ENCODE data around the gene RBM15. TPM values are rescaled to one million over a fixed set of nuclear protein-coding genes. Genes with fewer than 3 reads are reported as not detected.

The RBM15 gene
- total and polyA plus RNA-seq, 10 donors: 3.6 to 63.7 (median 37.5) TPM

DNA sequence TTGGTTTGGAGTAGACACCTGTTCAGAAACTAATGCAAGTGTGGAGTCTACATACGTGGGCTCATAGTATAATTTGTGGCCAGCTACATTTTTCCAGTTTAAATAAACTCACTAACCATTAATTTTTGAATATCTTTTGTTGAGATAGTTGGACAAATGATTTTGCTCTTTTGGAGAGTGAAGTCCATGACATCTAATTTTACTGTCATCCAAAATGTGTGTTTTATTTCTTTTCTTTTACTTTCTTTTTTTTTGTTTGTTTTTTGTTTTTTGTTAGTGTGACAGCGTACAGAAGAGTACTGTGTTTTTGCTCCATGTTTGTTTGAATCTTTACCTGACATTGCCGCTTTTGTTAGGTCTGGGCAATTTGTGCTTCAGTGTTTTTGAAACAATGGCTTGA is 5.0 kb downstream of the RBM15 start:
- Histone ChIP-seq H3K27ac (peak overlapping the region in 1 of 8 donors; percentile 29), H3K36me3 (peaks cover 0 to 85% (median 36%) of the 10 kb centered on the region in 6 donors), H3K4me1 (peaks cover 72 to 95% (median 93%) of the 10 kb centered on the region in 6 donors), H3K4me3 (peak overlapping the region in 1 of 8 donors; percentile 95), H3K27me3 (replicated peaks in 1 of 7) (no peaks in the 10 kb centered on the region), H3K9me3 (no peaks in the 10 kb centered on the region)
- intact Hi-C loops (cut with DNase I; ENCODE audit: low total_unique reads): no loop called here
- TF ChIP-seq, protein P1, sequence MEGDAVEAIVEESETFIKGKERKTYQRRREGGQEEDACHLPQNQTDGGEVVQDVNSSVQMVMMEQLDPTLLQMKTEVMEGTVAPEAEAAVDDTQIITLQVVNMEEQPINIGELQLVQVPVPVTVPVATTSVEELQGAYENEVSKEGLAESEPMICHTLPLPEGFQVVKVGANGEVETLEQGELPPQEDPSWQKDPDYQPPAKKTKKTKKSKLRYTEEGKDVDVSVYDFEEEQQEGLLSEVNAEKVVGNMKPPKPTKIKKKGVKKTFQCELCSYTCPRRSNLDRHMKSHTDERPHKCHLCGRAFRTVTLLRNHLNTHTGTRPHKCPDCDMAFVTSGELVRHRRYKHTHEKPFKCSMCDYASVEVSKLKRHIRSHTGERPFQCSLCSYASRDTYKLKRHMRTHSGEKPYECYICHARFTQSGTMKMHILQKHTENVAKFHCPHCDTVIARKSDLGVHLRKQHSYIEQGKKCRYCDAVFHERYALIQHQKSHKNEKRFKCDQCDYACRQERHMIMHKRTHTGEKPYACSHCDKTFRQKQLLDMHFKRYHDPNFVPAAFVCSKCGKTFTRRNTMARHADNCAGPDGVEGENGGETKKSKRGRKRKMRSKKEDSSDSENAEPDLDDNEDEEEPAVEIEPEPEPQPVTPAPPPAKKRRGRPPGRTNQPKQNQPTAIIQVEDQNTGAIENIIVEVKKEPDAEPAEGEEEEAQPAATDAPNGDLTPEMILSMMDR (IDR thresholded peaks at IDR 0.05 in 8 of 11, conservative IDR thresholded peaks at IDR 0.05 in 3 of 11): no peak
- TF ChIP-seq POLR2A (IDR thresholded peaks at IDR 0.05) (no peak), POLR2AphosphoS5 (IDR thresholded peaks at IDR 0.05) (no peak)
- WGBS, 5 donors: 69 to 80% (median 76%) methylated on average over 3 of the region's 3 CpGs
- no peak for DNase-seq

DNA sequence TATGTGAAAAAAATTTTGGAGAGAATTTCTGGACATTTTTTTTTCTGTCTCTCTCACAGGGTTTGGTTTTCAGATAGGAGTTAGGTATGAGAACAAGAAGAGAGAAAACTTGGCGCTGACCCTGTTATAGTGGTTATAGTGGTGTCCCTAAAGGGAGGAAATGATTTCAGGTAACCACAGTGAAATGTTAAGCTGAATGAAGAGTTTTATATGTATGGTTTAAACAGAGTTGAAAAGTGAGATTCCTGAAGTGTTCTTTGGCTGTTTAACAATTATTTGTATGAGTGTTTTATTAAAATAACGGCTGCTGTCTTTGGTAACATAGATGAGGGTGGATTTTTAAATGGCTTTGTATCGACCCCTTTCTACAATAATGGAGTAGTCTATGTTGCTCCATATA is 6.3 kb downstream of the RBM15 start:
- Histone ChIP-seq H3K27ac (no peak overlapping the region), H3K4me1 (peaks cover 66 to 100% (median 99%) of the 10 kb centered on the region in 6 donors), H3K36me3 (peaks cover 0 to 90% (median 39%) of the 10 kb centered on the region in 6 donors), H3K9me3 (no peaks in the 10 kb centered on the region), H3K27me3 (replicated peaks in 1 of 7) (no peaks in the 10 kb centered on the region), H3K4me3 (no peak overlapping the region)
- intact Hi-C loops (cut with DNase I; ENCODE audit: low total_unique reads): no loop called here
- TF ChIP-seq, protein P1 (IDR thresholded peaks at IDR 0.05 in 8 of 11, conservative IDR thresholded peaks at IDR 0.05 in 3 of 11): no peak
- TF ChIP-seq POLR2AphosphoS5 (IDR thresholded peaks at IDR 0.05): no peak
- TF ChIP-seq POLR2A (IDR thresholded peaks at IDR 0.05): no peak
- 72 to 85% (median 80%) methylated on average over 3 of the region's 3 CpGs for whole genome bisulfite sequencing, 5 donors
- DNase-seq: no peak

DNA sequence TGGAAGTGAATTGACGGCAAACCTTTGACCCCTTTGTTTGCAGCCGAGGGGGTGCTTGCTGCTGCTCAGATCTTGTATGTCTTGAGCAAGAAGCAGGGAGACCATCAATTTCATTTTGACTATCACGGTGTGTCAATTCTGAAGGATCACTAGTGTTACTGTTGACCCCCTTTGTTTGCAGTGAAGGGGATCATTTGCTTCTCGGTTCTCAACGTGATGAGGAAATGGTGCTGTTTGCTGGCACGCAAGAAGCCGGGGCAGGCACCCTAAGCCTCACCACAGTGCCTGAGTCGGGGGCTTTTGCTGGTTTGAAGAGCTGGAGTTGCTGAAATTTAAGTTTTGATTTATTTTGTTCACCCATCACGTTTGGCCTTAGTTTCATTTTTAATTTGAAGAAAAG is 7.5 kb downstream of the RBM15 start:
- TF ChIP-seq, protein P1 (IDR thresholded peaks at IDR 0.05 in 8 of 11, conservative IDR thresholded peaks at IDR 0.05 in 3 of 11): no peak
- TF ChIP-seq POLR2A (IDR thresholded peaks at IDR 0.05) (no peak), POLR2AphosphoS5 (IDR thresholded peaks at IDR 0.05) (no peak)
- intact Hi-C loops (cut with DNase I; ENCODE audit: low total_unique reads): no loop called here
- no peaks in the 10 kb centered on the region for H3K27me3 ChIP-seq (replicated peaks in 1 of 7)
- H3K4me3 ChIP-seq: no peak overlapping the region
- 44 to 72% (median 67%) methylated on average over 9 of the region's 9 CpGs for WGBS, 5 donors
- no peak for DNase-seq
- peak overlapping the region in 1 of 8 donors; percentile 1 for H3K27ac ChIP-seq
- peaks cover 54 to 100% (median 99%) of the 10 kb centered on the region in 6 donors for H3K4me1 ChIP-seq
- no peaks in the 10 kb centered on the region for H3K9me3 ChIP-seq
- peaks cover 0 to 79% (median 29%) of the 10 kb centered on the region in 6 donors for H3K36me3 ChIP-seq

DNA sequence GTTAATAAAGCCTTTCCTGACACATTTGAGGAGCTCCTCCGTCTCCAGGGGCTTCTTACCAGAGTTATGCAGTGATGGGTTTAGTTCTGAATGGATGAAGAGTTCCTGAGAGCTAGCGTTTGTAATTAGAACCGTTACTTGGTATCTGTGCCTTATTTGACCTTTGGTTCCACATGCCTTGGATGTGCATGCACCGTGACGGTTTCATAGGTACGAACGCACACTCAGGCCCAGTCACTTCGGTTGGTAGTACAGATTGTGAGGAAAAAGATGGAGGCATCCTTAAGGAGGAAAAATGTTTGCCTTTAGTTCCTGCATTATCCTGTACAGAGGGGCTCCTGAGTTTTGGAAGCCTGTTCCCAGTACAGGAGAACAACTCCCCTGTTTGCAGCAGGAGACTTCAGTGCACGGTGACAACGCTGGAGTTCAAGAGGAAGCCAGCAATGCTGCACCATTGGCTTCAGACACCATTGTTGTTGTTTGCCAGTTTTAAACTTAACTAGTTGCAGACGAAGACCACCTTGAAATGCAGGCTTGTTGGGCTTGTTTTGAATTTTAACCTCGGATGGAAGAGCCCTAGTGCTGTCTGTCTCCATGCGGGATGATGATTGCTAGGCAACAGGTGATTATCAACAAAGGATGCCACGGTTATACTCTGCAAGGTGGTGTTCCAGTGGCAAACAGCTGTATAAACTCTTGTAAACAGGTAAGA is 8.2 kb downstream of the RBM15 start:
- TF ChIP-seq POLR2AphosphoS5 (IDR thresholded peaks at IDR 0.05) (no peak), POLR2A (IDR thresholded peaks at IDR 0.05) (no peak)
- TF ChIP-seq, protein P1 (IDR thresholded peaks at IDR 0.05 in 8 of 11, conservative IDR thresholded peaks at IDR 0.05 in 3 of 11): no peak
- DNase-seq: no peak
- peaks cover 0 to 79% (median 29%) of the 10 kb centered on the region in 6 donors for H3K36me3 ChIP-seq

More for the DNA sequence above, 8.2 kb downstream of the RBM15 start:
- no peaks in the 10 kb centered on the region for H3K27me3 ChIP-seq (replicated peaks in 1 of 7)
- no peak overlapping the region for H3K4me3 ChIP-seq
- no peaks in the 10 kb centered on the region for H3K9me3 ChIP-seq
- WGBS, 5 donors: 73 to 86% (median 79%) methylated on average over 14 of the region's 14 CpGs
- H3K27ac ChIP-seq: peak overlapping the region in 1 of 8 donors; percentile 1
- intact Hi-C loops (cut with DNase I; ENCODE audit: low total_unique reads): no loop called here
- peaks cover 48 to 100% (median 96%) of the 10 kb centered on the region in 6 donors for H3K4me1 ChIP-seq

Data from spleen (tissue), 11 donors.